Measurements from ENCODE around the gene ATXN3L. TPM values are rescaled to one million over a fixed set of nuclear protein-coding genes. Genes with fewer than 3 reads are reported as not detected.

The ATXN3L gene
- polyA plus RNA-seq, 1 donor from 2014 or later, result not detected

GRCh38 chrX:13281289-13281688 is 38.6 kb downstream of the ATXN3L start:
- Histone ChIP-seq H3K9me3 (ENCODE audit: low read length) (no peaks in the 10 kb centered on the region), H3K27ac (ENCODE audit: low read length) (peak overlapping the region; percentile 16), H3F3A (ENCODE audit: insufficient read depth, low read length, poor library complexity, severe bottlenecking) (no peaks in the 10 kb centered on the region), H3K9ac (ENCODE audit: low read length) (no peak overlapping the region), H4K20me1 (ENCODE audit: insufficient read depth) (no peaks in the 10 kb centered on the region), H3K27me3 (ENCODE audit: insufficient read depth, low read depth, low read length) (no peaks in the 10 kb centered on the region), H3K36me3 (ENCODE audit: insufficient read depth, low read length) (no peaks in the 10 kb centered on the region), H3K4me2 (ENCODE audit: low read length) (no peak overlapping the region), H2AFZ (ENCODE audit: low read depth, low read length) (no peak overlapping the region), H3K79me2 (replicated peaks; ENCODE audit: insufficient read depth, low read length) (no peaks in the 10 kb centered on the region), H3K9me2 (ENCODE audit: insufficient read depth, low read length) (no peaks in the 10 kb centered on the region), H3K4me3 (ENCODE audit: low read length) (no peak overlapping the region)
- TF ChIP-seq SMC3 (conservative IDR thresholded peaks at IDR 0.05; ENCODE audit: poor library complexity) (no peak), EZH2 (IDR thresholded peaks at IDR 0.05; ENCODE audit: borderline replicate concordance, insufficient read depth, low read length, poor library complexity, severe bottlenecking) (no peak), MXI1 (conservative IDR thresholded peaks at IDR 0.05; ENCODE audit: poor library complexity, severe bottlenecking) (no peak), POLR2AphosphoS5 (IDR thresholded peaks at IDR 0.05) (no peak), RAD21 (conservative IDR thresholded peaks at IDR 0.05) (no peak), CTCF (IDR thresholded peaks at IDR 0.05; ENCODE audit: poor library complexity, severe bottlenecking) (no peak), EP300 (conservative IDR thresholded peaks at IDR 0.05; ENCODE audit: poor library complexity, severe bottlenecking) (no peak), TAF1 (IDR thresholded peaks at IDR 0.05; ENCODE audit: low read depth) (no peak), REST (IDR thresholded peaks at IDR 0.05; ENCODE audit: borderline replicate concordance) (no peak)

GRCh38 chrX:13279279-13280018 is 40.4 kb downstream of the ATXN3L start:
- Histone ChIP-seq H2AFZ (ENCODE audit: low read depth, low read length) (no peak overlapping the region), H3K9ac (ENCODE audit: low read length) (no peak overlapping the region), H3K9me2 (ENCODE audit: insufficient read depth, low read length) (no peaks in the 10 kb centered on the region), H3F3A (ENCODE audit: insufficient read depth, low read length, poor library complexity, severe bottlenecking) (no peaks in the 10 kb centered on the region), H3K4me2 (ENCODE audit: low read length) (no peak overlapping the region), H3K27ac (ENCODE audit: low read length) (no peak overlapping the region), H3K4me3 (ENCODE audit: low read length) (no peak overlapping the region), H3K79me2 (replicated peaks; ENCODE audit: insufficient read depth, low read length) (no peaks in the 10 kb centered on the region), H3K27me3 (ENCODE audit: insufficient read depth, low read depth, low read length) (no peaks in the 10 kb centered on the region), H4K20me1 (ENCODE audit: insufficient read depth) (no peaks in the 10 kb centered on the region), H3K36me3 (ENCODE audit: insufficient read depth, low read length) (no peaks in the 10 kb centered on the region), H3K9me3 (ENCODE audit: low read length) (no peaks in the 10 kb centered on the region)
- TF ChIP-seq EP300 (conservative IDR thresholded peaks at IDR 0.05; ENCODE audit: poor library complexity, severe bottlenecking), result no peak
- no peak for TF ChIP-seq RAD21 (conservative IDR thresholded peaks at IDR 0.05)
- TF ChIP-seq CTCF (IDR thresholded peaks at IDR 0.05; ENCODE audit: poor library complexity, severe bottlenecking), result no peak
- TF ChIP-seq MXI1 (conservative IDR thresholded peaks at IDR 0.05; ENCODE audit: poor library complexity, severe bottlenecking), result no peak
- no peak for TF ChIP-seq REST (IDR thresholded peaks at IDR 0.05; ENCODE audit: borderline replicate concordance)
- TF ChIP-seq EZH2 (IDR thresholded peaks at IDR 0.05; ENCODE audit: borderline replicate concordance, insufficient read depth, low read length, poor library complexity, severe bottlenecking), result no peak
- no peak for TF ChIP-seq SMC3 (conservative IDR thresholded peaks at IDR 0.05; ENCODE audit: poor library complexity)
- no peak for TF ChIP-seq TAF1 (IDR thresholded peaks at IDR 0.05; ENCODE audit: low read depth)
- TF ChIP-seq POLR2AphosphoS5 (IDR thresholded peaks at IDR 0.05), result no peak

Measured in neural cell (in vitro differentiated cells).